Measurements from ENCODE around the gene CNTN6. TPM values are rescaled to one million over a fixed set of nuclear protein-coding genes. Genes with fewer than 3 reads are reported as not detected.
A peak's percentile ranks its signal among the peaks of the same experiment; 100 is the strongest.

The CNTN6 gene
- total RNA-seq, 1 donor, result 1.3 TPM

GRCh38 chr3:1252061-1252430, 159.2 kb downstream of the CNTN6 start:
- no peak for DNase-seq (ENCODE audit: low read depth)
- no peak for TF ChIP-seq CTCF (IDR thresholded peaks at IDR 0.05; ENCODE audit: insufficient read depth, low read length)
- no peak overlapping the region for H3K4me3 ChIP-seq (ENCODE audit: low read depth, low read length)

- no peak for TF ChIP-seq CTCF (IDR thresholded peaks at IDR 0.05; ENCODE audit: insufficient read depth, low read length)
- no peak for DNase-seq (ENCODE audit: low read depth)
- no peak overlapping the region for H3K4me3 ChIP-seq (ENCODE audit: low read depth, low read length)
Measured at GRCh38 chr3:1262246-1262645, 169.4 kb downstream of the CNTN6 start.

- H3K4me3 ChIP-seq (ENCODE audit: low read depth, low read length), result no peak overlapping the region
- DNase-seq (ENCODE audit: low read depth), result no peak
- no peak for TF ChIP-seq CTCF (IDR thresholded peaks at IDR 0.05; ENCODE audit: insufficient read depth, low read length)
Measured at GRCh38 chr3:1263121-1263520, 170.3 kb downstream of the CNTN6 start.

- H3K4me3 ChIP-seq (ENCODE audit: low read depth, low read length), result no peak overlapping the region
- no peak for DNase-seq (ENCODE audit: low read depth)
- TF ChIP-seq CTCF (IDR thresholded peaks at IDR 0.05; ENCODE audit: insufficient read depth, low read length), result no peak
Measured at GRCh38 chr3:1269808-1270207, 177.0 kb downstream of the CNTN6 start.

GRCh38 chr3:1272546-1273265, 179.9 kb downstream of the CNTN6 start:
- no peak overlapping the region for H3K4me3 ChIP-seq (ENCODE audit: low read depth, low read length)
- no peak for DNase-seq (ENCODE audit: low read depth)
- no peak for TF ChIP-seq CTCF (IDR thresholded peaks at IDR 0.05; ENCODE audit: insufficient read depth, low read length)

- TF ChIP-seq CTCF (IDR thresholded peaks at IDR 0.05; ENCODE audit: insufficient read depth, low read length), result peak; percentile 3
- H3K4me3 ChIP-seq (ENCODE audit: low read depth, low read length), result no peak overlapping the region
- DNase-seq (ENCODE audit: low read depth), result no peak
Measured at GRCh38 chr3:1275495-1275894, 182.7 kb downstream of the CNTN6 start.

GRCh38 chr3:1287815-1288214, 195.0 kb downstream of the CNTN6 start:
- DNase-seq (ENCODE audit: low read depth), result no peak
- H3K4me3 ChIP-seq (ENCODE audit: low read depth, low read length), result no peak overlapping the region
- TF ChIP-seq CTCF (IDR thresholded peaks at IDR 0.05; ENCODE audit: insufficient read depth, low read length), result no peak

Data from fibroblast of the aortic adventitia (primary cell).